Measurements from ENCODE around the gene CMKLR1. TPM values are rescaled to one million over a fixed set of nuclear protein-coding genes. Genes with fewer than 3 reads are reported as not detected.
A peak's percentile ranks its signal among the peaks of the same experiment; 100 is the strongest.

Gene CMKLR1
- total and polyA plus RNA-seq, 2 donors from 2014 or later = 6.1 to 25.7 TPM

DNA sequence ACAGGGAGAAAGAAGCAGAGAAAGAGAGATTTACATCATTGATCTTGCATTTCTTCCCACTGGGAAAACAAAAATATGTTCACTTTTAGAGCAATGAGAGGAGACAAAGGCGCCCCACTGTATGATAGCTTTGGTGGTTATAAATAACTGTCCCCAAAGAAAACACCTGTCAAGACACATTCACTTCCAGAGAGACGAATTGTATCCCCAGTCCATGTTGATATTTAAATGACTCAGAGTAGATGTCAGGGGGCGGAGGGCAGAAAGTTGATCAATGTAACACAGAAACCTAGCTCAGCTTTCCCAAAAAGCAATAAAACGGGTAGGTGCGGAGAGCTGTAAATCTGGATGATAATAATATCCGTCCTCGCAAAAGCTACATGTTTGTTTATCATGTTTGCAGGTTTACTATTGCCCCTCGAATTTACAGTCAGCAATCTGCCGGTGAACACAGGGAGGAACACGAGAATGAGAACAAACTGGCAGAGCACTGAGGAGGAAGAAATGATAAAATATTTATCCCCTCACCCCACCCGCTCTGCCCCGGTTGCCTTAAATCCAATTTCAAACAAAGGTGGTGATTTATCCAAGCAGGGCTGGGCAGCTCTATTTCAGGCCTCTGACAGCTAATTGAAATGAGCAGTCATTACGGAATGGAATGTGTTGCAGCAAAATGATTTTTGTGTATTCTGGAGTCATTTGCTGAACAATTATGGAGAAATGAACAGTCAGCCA, 84.4 kb downstream of the CMKLR1 start:
- no peak for FAIRE-seq
- H3K4me3 ChIP-seq (ENCODE audit: low read length in 3 of 3) = no peak overlapping the region
- no peaks in the 10 kb centered on the region for H3K4me1 ChIP-seq (ENCODE audit: control insufficient read depth in 2 of 3, insufficient read depth in 2 of 3, low read depth in 1 of 3, low read length in 3 of 3)
- H3K36me3 ChIP-seq (ENCODE audit: control insufficient read depth in 2 of 3, insufficient read depth in 3 of 3, low read length in 3 of 3) = no peaks in the 10 kb centered on the region
- peaks cover 0 to 4% (median 2%) of the 10 kb centered on the region in 3 donors for H3K9me3 ChIP-seq (ENCODE audit: control insufficient read depth in 2 of 3, insufficient read depth in 1 of 3, low read length in 3 of 3)
- no peak for DNase-seq
- no peak overlapping the region for H3K9ac ChIP-seq (ENCODE audit: low read length in 3 of 3)
- no peak overlapping the region for H3K27ac ChIP-seq (ENCODE audit: low read depth in 2 of 2, low read length in 2 of 2)
- intact Hi-C loops (cut with DNase I) = no loop called here
- TF ChIP-seq, protein P1, sequence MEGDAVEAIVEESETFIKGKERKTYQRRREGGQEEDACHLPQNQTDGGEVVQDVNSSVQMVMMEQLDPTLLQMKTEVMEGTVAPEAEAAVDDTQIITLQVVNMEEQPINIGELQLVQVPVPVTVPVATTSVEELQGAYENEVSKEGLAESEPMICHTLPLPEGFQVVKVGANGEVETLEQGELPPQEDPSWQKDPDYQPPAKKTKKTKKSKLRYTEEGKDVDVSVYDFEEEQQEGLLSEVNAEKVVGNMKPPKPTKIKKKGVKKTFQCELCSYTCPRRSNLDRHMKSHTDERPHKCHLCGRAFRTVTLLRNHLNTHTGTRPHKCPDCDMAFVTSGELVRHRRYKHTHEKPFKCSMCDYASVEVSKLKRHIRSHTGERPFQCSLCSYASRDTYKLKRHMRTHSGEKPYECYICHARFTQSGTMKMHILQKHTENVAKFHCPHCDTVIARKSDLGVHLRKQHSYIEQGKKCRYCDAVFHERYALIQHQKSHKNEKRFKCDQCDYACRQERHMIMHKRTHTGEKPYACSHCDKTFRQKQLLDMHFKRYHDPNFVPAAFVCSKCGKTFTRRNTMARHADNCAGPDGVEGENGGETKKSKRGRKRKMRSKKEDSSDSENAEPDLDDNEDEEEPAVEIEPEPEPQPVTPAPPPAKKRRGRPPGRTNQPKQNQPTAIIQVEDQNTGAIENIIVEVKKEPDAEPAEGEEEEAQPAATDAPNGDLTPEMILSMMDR (IDR thresholded peaks at IDR 0.05; ENCODE audit: borderline replicate concordance, extremely low read depth, insufficient read depth) = no peak
- no peaks in the 10 kb centered on the region for H3K27me3 ChIP-seq (ENCODE audit: control insufficient read depth, insufficient read depth, low read length)

DNA sequence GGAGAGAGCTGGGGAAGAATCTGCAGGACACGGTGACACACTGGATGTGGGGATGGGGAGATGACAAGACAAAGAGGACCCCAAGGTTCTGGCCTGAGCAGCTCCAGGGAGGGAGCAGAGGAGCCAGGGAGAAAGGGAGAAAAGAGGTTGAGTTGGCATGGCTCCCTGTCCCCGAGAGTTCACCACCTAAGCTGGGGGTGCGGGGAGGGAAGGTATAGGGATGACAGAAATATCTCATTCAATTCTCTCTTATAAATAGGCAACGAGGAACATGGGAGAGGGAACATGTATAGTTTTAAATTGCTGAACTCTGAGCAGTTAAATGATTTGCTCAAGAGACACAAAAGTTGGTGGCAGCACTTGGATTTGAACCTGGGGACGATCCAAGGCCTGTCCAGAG, 85.1 kb downstream of the CMKLR1 start:
- DNase-seq = no peak
- no peaks in the 10 kb centered on the region for H3K36me3 ChIP-seq (ENCODE audit: control insufficient read depth in 2 of 3, insufficient read depth in 3 of 3, low read length in 3 of 3)

DNA sequence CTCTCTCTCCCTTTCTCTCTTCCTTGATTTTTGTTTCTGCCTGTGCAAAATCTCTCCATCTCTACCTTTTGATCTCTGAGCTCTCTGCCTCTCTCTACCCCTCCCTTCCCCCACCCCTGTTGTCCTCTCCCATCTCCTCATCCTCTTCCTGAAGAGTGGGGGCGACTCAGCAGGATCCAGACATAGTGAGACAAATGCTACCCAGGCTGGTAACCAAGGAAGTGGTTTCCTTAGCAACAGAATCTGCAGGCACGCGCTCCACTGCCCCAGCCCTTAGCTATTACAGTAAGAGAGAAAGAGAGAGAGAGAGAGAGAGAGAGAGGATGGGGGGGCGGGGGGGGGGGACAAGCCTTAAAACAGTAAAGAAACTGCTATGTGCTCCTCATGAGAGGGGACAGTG, 85.6 kb downstream of the CMKLR1 start:
- H3K27me3 ChIP-seq (ENCODE audit: control insufficient read depth, insufficient read depth, low read length) = no peaks in the 10 kb centered on the region
- no peak overlapping the region for H3K4me3 ChIP-seq (ENCODE audit: low read length in 3 of 3)
- no peak overlapping the region for H3K27ac ChIP-seq (ENCODE audit: low read depth in 2 of 2, low read length in 2 of 2)
- no peak overlapping the region for H3K9ac ChIP-seq (ENCODE audit: low read length in 3 of 3)
- FAIRE-seq (no peak), DNase-seq (peak in 1 of 5 donors; percentile 18)
- no peaks in the 10 kb centered on the region for H3K9me3 ChIP-seq (ENCODE audit: control insufficient read depth in 2 of 3, insufficient read depth in 1 of 3, low read length in 3 of 3)
- TF ChIP-seq, protein P1 (IDR thresholded peaks at IDR 0.05; ENCODE audit: borderline replicate concordance, extremely low read depth, insufficient read depth) = no peak
- no peaks in the 10 kb centered on the region for H3K36me3 ChIP-seq (ENCODE audit: control insufficient read depth in 2 of 3, insufficient read depth in 3 of 3, low read length in 3 of 3)
- no peaks in the 10 kb centered on the region for H3K4me1 ChIP-seq (ENCODE audit: control insufficient read depth in 2 of 3, insufficient read depth in 2 of 3, low read depth in 1 of 3, low read length in 3 of 3)
- intact Hi-C loops (cut with DNase I) = no loop called here

More for the DNA sequence above, 85.1 kb downstream of the CMKLR1 start:
- intact Hi-C loops (cut with DNase I) = no loop called here
- Histone ChIP-seq H3K4me1 (ENCODE audit: control insufficient read depth in 2 of 3, insufficient read depth in 2 of 3, low read depth in 1 of 3, low read length in 3 of 3) (no peaks in the 10 kb centered on the region), H3K4me3 (ENCODE audit: low read length in 3 of 3) (no peak overlapping the region), H3K9me3 (ENCODE audit: control insufficient read depth in 2 of 3, insufficient read depth in 1 of 3, low read length in 3 of 3) (peaks cover 0 to under 1% (median 0%) of the 10 kb centered on the region in 3 donors), H3K27ac (ENCODE audit: low read depth in 2 of 2, low read length in 2 of 2) (no peak overlapping the region), H3K9ac (ENCODE audit: low read length in 3 of 3) (no peak overlapping the region), H3K27me3 (ENCODE audit: control insufficient read depth, insufficient read depth, low read length) (no peaks in the 10 kb centered on the region)
- TF ChIP-seq, protein P1 (IDR thresholded peaks at IDR 0.05; ENCODE audit: borderline replicate concordance, extremely low read depth, insufficient read depth) = no peak
- no peak for FAIRE-seq

Data from kidney (tissue), 14 donors.